ENCODE measurements around the gene KIAA1755.
A peak's percentile ranks its signal among the peaks of the same experiment; 100 is the strongest.

The KIAA1755 gene

GRCh38 chr20:38192323-38192885 is 68.1 kb downstream of the KIAA1755 start:
- Histone ChIP-seq H3K36me3 (ENCODE audit: control insufficient read depth, insufficient read depth, low read length) (no peaks in the 10 kb centered on the region), H2AK5ac (ENCODE audit: low read length) (no peak overlapping the region), H3K4me3 (ENCODE audit: low read length) (no peak overlapping the region), H3K18ac (ENCODE audit: low read length) (no peak overlapping the region), H3K79me1 (ENCODE audit: low read length) (no peaks in the 10 kb centered on the region), H2BK15ac (replicated peaks; ENCODE audit: low read depth) (no peak overlapping the region), H3K4me1 (ENCODE audit: control insufficient read depth, low read depth, low read length) (no peaks in the 10 kb centered on the region), H3K56ac (ENCODE audit: low read length) (no peak overlapping the region), H3K27me3 (ENCODE audit: insufficient read depth, low read length, poor library complexity) (no peaks in the 10 kb centered on the region), H3K9ac (ENCODE audit: low read length) (no peak overlapping the region), H2BK120ac (ENCODE audit: low read depth, low read length) (no peak overlapping the region), H3K4me2 (ENCODE audit: low read length) (no peak overlapping the region), H3K79me2 (ENCODE audit: control insufficient read depth, insufficient read depth, low read length) (no peaks in the 10 kb centered on the region), H3K23ac (ENCODE audit: low read length) (no peak overlapping the region), H4K8ac (ENCODE audit: low read depth, low read length) (no peak overlapping the region), H4K5ac (ENCODE audit: low read length) (no peak overlapping the region), H3K27ac (ENCODE audit: low read depth, low read length) (no peak overlapping the region), H3K4ac (ENCODE audit: low read depth, low read length) (no peak overlapping the region), H2BK5ac (ENCODE audit: low read length) (no peak overlapping the region)
- DNase-seq = no peak
- WGBS (ENCODE audit: extremely low coverage, insufficient coverage, low lambda C conversion rate) = no CpG with 5 or more reads among the region's 9 CpGs

- no peaks in the 10 kb centered on the region for H3K27me3 ChIP-seq (ENCODE audit: insufficient read depth, low read length, poor library complexity)
- H3K4me2 ChIP-seq (ENCODE audit: low read length) = no peak overlapping the region
- no peaks in the 10 kb centered on the region for H3K4me1 ChIP-seq (ENCODE audit: control insufficient read depth, low read depth, low read length)
- H3K4ac ChIP-seq (ENCODE audit: low read depth, low read length) = no peak overlapping the region
- no peak overlapping the region for H3K4me3 ChIP-seq (ENCODE audit: low read length)
- WGBS (ENCODE audit: extremely low coverage, insufficient coverage, low lambda C conversion rate) = no CpG with 5 or more reads among the region's 5 CpGs
- no peaks in the 10 kb centered on the region for H3K79me1 ChIP-seq (ENCODE audit: low read length)
- no peak overlapping the region for H3K9ac ChIP-seq (ENCODE audit: low read length)
- H3K18ac ChIP-seq (ENCODE audit: low read length) = no peak overlapping the region
- no peak overlapping the region for H4K8ac ChIP-seq (ENCODE audit: low read depth, low read length)
- H3K56ac ChIP-seq (ENCODE audit: low read length) = no peak overlapping the region
- no peak overlapping the region for H2BK5ac ChIP-seq (ENCODE audit: low read length)
- H4K5ac ChIP-seq (ENCODE audit: low read length) = no peak overlapping the region
- no peak overlapping the region for H2BK15ac ChIP-seq (replicated peaks; ENCODE audit: low read depth)
- H3K36me3 ChIP-seq (ENCODE audit: control insufficient read depth, insufficient read depth, low read length) = no peaks in the 10 kb centered on the region
- no peak overlapping the region for H2AK5ac ChIP-seq (ENCODE audit: low read length)
- no peak for DNase-seq
- no peak overlapping the region for H3K27ac ChIP-seq (ENCODE audit: low read depth, low read length)
- no peak overlapping the region for H3K23ac ChIP-seq (ENCODE audit: low read length)
- no peaks in the 10 kb centered on the region for H3K79me2 ChIP-seq (ENCODE audit: control insufficient read depth, insufficient read depth, low read length)
- H2BK120ac ChIP-seq (ENCODE audit: low read depth, low read length) = no peak overlapping the region
These were observed 68.9 kb downstream of the KIAA1755 start for GRCh38 chr20:38191654-38192053.

- H4K5ac ChIP-seq (ENCODE audit: low read length) = no peak overlapping the region
- no CpG with 5 or more reads among the region's 3 CpGs for WGBS (ENCODE audit: extremely low coverage, insufficient coverage, low lambda C conversion rate)
These were observed 69.6 kb downstream of the KIAA1755 start for GRCh38 chr20:38190936-38191371.

GRCh38 chr20:38190166-38190565 is 70.4 kb downstream of the KIAA1755 start:
- no CpG with 5 or more reads among the region's 6 CpGs for WGBS (ENCODE audit: extremely low coverage, insufficient coverage, low lambda C conversion rate)
- no peak overlapping the region for H4K8ac ChIP-seq (ENCODE audit: low read depth, low read length)
- DNase-seq = no peak

More at GRCh38 chr20:38190936-38191371, 69.6 kb downstream of the KIAA1755 start:
- no peak overlapping the region for H3K4me2 ChIP-seq (ENCODE audit: low read length)
- no peak overlapping the region for H2BK120ac ChIP-seq (ENCODE audit: low read depth, low read length)
- H3K79me1 ChIP-seq (ENCODE audit: low read length) = no peaks in the 10 kb centered on the region
- H3K56ac ChIP-seq (ENCODE audit: low read length) = no peak overlapping the region
- H3K79me2 ChIP-seq (ENCODE audit: control insufficient read depth, insufficient read depth, low read length) = no peaks in the 10 kb centered on the region
- H4K8ac ChIP-seq (ENCODE audit: low read depth, low read length) = no peak overlapping the region
- no peak overlapping the region for H3K4me3 ChIP-seq (ENCODE audit: low read length)
- no peak overlapping the region for H2BK15ac ChIP-seq (replicated peaks; ENCODE audit: low read depth)
- no peak overlapping the region for H3K18ac ChIP-seq (ENCODE audit: low read length)
- no peak overlapping the region for H3K27ac ChIP-seq (ENCODE audit: low read depth, low read length)
- DNase-seq = no peak
- H3K9ac ChIP-seq (ENCODE audit: low read length) = no peak overlapping the region
- no peak overlapping the region for H2BK5ac ChIP-seq (ENCODE audit: low read length)
- no peak overlapping the region for H3K23ac ChIP-seq (ENCODE audit: low read length)
- H3K4me1 ChIP-seq (ENCODE audit: control insufficient read depth, low read depth, low read length) = no peaks in the 10 kb centered on the region
- H3K27me3 ChIP-seq (ENCODE audit: insufficient read depth, low read length, poor library complexity) = no peaks in the 10 kb centered on the region
- no peak overlapping the region for H3K4ac ChIP-seq (ENCODE audit: low read depth, low read length)
- no peaks in the 10 kb centered on the region for H3K36me3 ChIP-seq (ENCODE audit: control insufficient read depth, insufficient read depth, low read length)
- no peak overlapping the region for H2AK5ac ChIP-seq (ENCODE audit: low read length)

GRCh38 chr20:38187517-38187916 is 73.0 kb downstream of the KIAA1755 start:
- H3K18ac ChIP-seq (ENCODE audit: low read length) = no peak overlapping the region
- H3K4me1 ChIP-seq (ENCODE audit: control insufficient read depth, low read depth, low read length) = no peaks in the 10 kb centered on the region
- no peak overlapping the region for H3K9ac ChIP-seq (ENCODE audit: low read length)
- no peak overlapping the region for H3K4ac ChIP-seq (ENCODE audit: low read depth, low read length)
- no peak overlapping the region for H4K8ac ChIP-seq (ENCODE audit: low read depth, low read length)
- no peak overlapping the region for H3K4me2 ChIP-seq (ENCODE audit: low read length)
- H3K4me3 ChIP-seq (ENCODE audit: low read length) = no peak overlapping the region
- H4K5ac ChIP-seq (ENCODE audit: low read length) = no peak overlapping the region
- H3K56ac ChIP-seq (ENCODE audit: low read length) = no peak overlapping the region
- WGBS (ENCODE audit: extremely low coverage, insufficient coverage, low lambda C conversion rate) = no CpG with 5 or more reads among the region's 5 CpGs
- no peak overlapping the region for H2AK5ac ChIP-seq (ENCODE audit: low read length)
- H3K79me2 ChIP-seq (ENCODE audit: control insufficient read depth, insufficient read depth, low read length) = no peaks in the 10 kb centered on the region
- H3K79me1 ChIP-seq (ENCODE audit: low read length) = no peaks in the 10 kb centered on the region
- H2BK15ac ChIP-seq (replicated peaks; ENCODE audit: low read depth) = no peak overlapping the region
- H3K27me3 ChIP-seq (ENCODE audit: insufficient read depth, low read length, poor library complexity) = no peaks in the 10 kb centered on the region
- H3K27ac ChIP-seq (ENCODE audit: low read depth, low read length) = no peak overlapping the region
- no peaks in the 10 kb centered on the region for H3K36me3 ChIP-seq (ENCODE audit: control insufficient read depth, insufficient read depth, low read length)
- H2BK5ac ChIP-seq (ENCODE audit: low read length) = no peak overlapping the region
- no peak overlapping the region for H2BK120ac ChIP-seq (ENCODE audit: low read depth, low read length)
- H3K23ac ChIP-seq (ENCODE audit: low read length) = no peak overlapping the region
- peak; percentile 69 for DNase-seq

More at GRCh38 chr20:38190166-38190565, 70.4 kb downstream of the KIAA1755 start:
- H3K79me1 ChIP-seq (ENCODE audit: low read length) = no peaks in the 10 kb centered on the region
- H3K27ac ChIP-seq (ENCODE audit: low read depth, low read length) = no peak overlapping the region
- H2BK5ac ChIP-seq (ENCODE audit: low read length) = no peak overlapping the region
- H3K56ac ChIP-seq (ENCODE audit: low read length) = no peak overlapping the region
- H3K36me3 ChIP-seq (ENCODE audit: control insufficient read depth, insufficient read depth, low read length) = no peaks in the 10 kb centered on the region
- H3K4me1 ChIP-seq (ENCODE audit: control insufficient read depth, low read depth, low read length) = no peaks in the 10 kb centered on the region
- H3K79me2 ChIP-seq (ENCODE audit: control insufficient read depth, insufficient read depth, low read length) = no peaks in the 10 kb centered on the region
- no peak overlapping the region for H2BK15ac ChIP-seq (replicated peaks; ENCODE audit: low read depth)
- H4K5ac ChIP-seq (ENCODE audit: low read length) = no peak overlapping the region
- H3K18ac ChIP-seq (ENCODE audit: low read length) = no peak overlapping the region
- H2BK120ac ChIP-seq (ENCODE audit: low read depth, low read length) = no peak overlapping the region
- H3K4me3 ChIP-seq (ENCODE audit: low read length) = no peak overlapping the region
- H3K4me2 ChIP-seq (ENCODE audit: low read length) = no peak overlapping the region
- no peaks in the 10 kb centered on the region for H3K27me3 ChIP-seq (ENCODE audit: insufficient read depth, low read length, poor library complexity)
- H3K4ac ChIP-seq (ENCODE audit: low read depth, low read length) = no peak overlapping the region
- H3K9ac ChIP-seq (ENCODE audit: low read length) = no peak overlapping the region
- H3K23ac ChIP-seq (ENCODE audit: low read length) = no peak overlapping the region
- no peak overlapping the region for H2AK5ac ChIP-seq (ENCODE audit: low read length)

- Histone ChIP-seq H3K4ac (ENCODE audit: low read depth, low read length) (no peak overlapping the region), H3K79me1 (ENCODE audit: low read length) (no peaks in the 10 kb centered on the region), H2BK120ac (ENCODE audit: low read depth, low read length) (no peak overlapping the region), H3K27ac (ENCODE audit: low read depth, low read length) (no peak overlapping the region), H2BK15ac (replicated peaks; ENCODE audit: low read depth) (no peak overlapping the region), H3K4me1 (ENCODE audit: control insufficient read depth, low read depth, low read length) (no peaks in the 10 kb centered on the region), H3K9ac (ENCODE audit: low read length) (no peak overlapping the region), H3K56ac (ENCODE audit: low read length) (no peak overlapping the region), H3K79me2 (ENCODE audit: control insufficient read depth, insufficient read depth, low read length) (no peaks in the 10 kb centered on the region), H3K4me3 (ENCODE audit: low read length) (no peak overlapping the region), H3K18ac (ENCODE audit: low read length) (no peak overlapping the region), H3K36me3 (ENCODE audit: control insufficient read depth, insufficient read depth, low read length) (no peaks in the 10 kb centered on the region), H3K23ac (ENCODE audit: low read length) (no peak overlapping the region), H3K27me3 (ENCODE audit: insufficient read depth, low read length, poor library complexity) (no peaks in the 10 kb centered on the region), H2AK5ac (ENCODE audit: low read length) (no peak overlapping the region), H2BK5ac (ENCODE audit: low read length) (no peak overlapping the region), H4K5ac (ENCODE audit: low read length) (no peak overlapping the region), H4K8ac (ENCODE audit: low read depth, low read length) (no peak overlapping the region), H3K4me2 (ENCODE audit: low read length) (no peak overlapping the region)
- WGBS (ENCODE audit: extremely low coverage, insufficient coverage, low lambda C conversion rate) = no CpG with 5 or more reads among the region's 5 CpGs
- DNase-seq = no peak
These were observed 73.7 kb downstream of the KIAA1755 start for GRCh38 chr20:38186788-38187221.
